ENCODE measurements around the gene MTA2. TPM values are rescaled to one million over a fixed set of nuclear protein-coding genes. Genes with fewer than 3 reads are reported as not detected.
A peak's percentile ranks its signal among the peaks of the same experiment; 100 is the strongest.

The MTA2 gene
- total RNA-seq, 1 donor from 2014 or later = 157 TPM

DNA sequence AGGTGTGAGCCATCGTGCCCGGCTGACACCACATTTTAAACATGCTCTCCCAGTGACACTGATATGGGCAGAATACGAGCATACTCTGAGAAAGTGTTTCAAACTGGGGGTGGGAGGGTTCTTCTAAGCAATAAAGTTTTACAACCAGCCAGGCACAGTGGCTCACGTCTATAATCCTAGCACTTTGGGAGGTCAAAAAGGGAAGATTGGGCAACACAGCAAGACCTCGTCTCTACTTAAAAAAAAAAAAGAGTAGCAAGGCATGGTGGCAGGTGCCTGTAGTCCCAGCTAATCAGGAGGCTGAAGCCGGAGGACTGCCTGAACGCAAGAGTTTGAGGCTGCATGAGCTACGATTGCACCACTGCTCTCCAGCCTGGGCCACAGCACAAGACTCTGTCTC is 42.6 kb upstream of the MTA2 start:
- Mint-ChIP-seq H3K27ac (ENCODE audit: unreplicated experiment) (peak overlapping the region; percentile 57), H3K27me3 (ENCODE audit: unreplicated experiment) (peaks cover 17% of the 10 kb centered on the region), H3K9me3 (ENCODE audit: unreplicated experiment) (no peaks in the 10 kb centered on the region), H3K36me3 (ENCODE audit: low read depth, unreplicated experiment) (peaks cover 35% of the 10 kb centered on the region), H3K4me1 (ENCODE audit: unreplicated experiment) (peaks cover 24% of the 10 kb centered on the region), H3K4me3 (ENCODE audit: unreplicated experiment) (peak overlapping the region; percentile 47)
- TF ChIP-seq, protein P1, sequence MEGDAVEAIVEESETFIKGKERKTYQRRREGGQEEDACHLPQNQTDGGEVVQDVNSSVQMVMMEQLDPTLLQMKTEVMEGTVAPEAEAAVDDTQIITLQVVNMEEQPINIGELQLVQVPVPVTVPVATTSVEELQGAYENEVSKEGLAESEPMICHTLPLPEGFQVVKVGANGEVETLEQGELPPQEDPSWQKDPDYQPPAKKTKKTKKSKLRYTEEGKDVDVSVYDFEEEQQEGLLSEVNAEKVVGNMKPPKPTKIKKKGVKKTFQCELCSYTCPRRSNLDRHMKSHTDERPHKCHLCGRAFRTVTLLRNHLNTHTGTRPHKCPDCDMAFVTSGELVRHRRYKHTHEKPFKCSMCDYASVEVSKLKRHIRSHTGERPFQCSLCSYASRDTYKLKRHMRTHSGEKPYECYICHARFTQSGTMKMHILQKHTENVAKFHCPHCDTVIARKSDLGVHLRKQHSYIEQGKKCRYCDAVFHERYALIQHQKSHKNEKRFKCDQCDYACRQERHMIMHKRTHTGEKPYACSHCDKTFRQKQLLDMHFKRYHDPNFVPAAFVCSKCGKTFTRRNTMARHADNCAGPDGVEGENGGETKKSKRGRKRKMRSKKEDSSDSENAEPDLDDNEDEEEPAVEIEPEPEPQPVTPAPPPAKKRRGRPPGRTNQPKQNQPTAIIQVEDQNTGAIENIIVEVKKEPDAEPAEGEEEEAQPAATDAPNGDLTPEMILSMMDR (IDR thresholded peaks at IDR 0.05; ENCODE audit: unreplicated experiment) = no peak
- DNase-seq (ENCODE audit: low spot score) = no peak

DNA sequence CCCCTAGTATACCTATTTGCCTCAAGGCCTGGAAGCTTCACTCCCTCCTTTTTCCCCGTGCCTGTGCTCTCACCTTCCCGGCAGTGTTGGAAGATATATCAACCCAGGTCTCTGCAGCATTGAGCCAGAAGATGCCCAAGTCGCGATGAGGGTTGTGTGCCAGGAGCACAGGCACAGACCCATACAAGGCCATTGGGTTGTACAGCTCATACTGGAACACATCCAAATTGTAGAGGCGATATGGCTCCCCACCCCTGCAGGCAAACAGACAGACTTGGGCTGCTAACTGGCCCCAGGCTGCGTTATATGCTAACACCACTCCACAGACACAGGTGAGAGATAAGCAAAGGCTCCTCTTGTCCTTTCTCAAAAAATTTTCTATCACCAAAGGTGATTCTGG is 30.8 kb upstream of the MTA2 start:
- Mint-ChIP-seq H3K27ac (ENCODE audit: unreplicated experiment) (peak overlapping the region; percentile 78), H3K36me3 (ENCODE audit: low read depth, unreplicated experiment) (peaks cover 69% of the 10 kb centered on the region), H3K4me3 (ENCODE audit: unreplicated experiment) (peak overlapping the region; percentile 73), H3K27me3 (ENCODE audit: unreplicated experiment) (peaks cover 10% of the 10 kb centered on the region), H3K4me1 (ENCODE audit: unreplicated experiment) (no peaks in the 10 kb centered on the region), H3K9me3 (ENCODE audit: unreplicated experiment) (no peaks in the 10 kb centered on the region)
- TF ChIP-seq, protein P1 (IDR thresholded peaks at IDR 0.05; ENCODE audit: unreplicated experiment) = no peak
- no peak for DNase-seq (ENCODE audit: low spot score)

DNA sequence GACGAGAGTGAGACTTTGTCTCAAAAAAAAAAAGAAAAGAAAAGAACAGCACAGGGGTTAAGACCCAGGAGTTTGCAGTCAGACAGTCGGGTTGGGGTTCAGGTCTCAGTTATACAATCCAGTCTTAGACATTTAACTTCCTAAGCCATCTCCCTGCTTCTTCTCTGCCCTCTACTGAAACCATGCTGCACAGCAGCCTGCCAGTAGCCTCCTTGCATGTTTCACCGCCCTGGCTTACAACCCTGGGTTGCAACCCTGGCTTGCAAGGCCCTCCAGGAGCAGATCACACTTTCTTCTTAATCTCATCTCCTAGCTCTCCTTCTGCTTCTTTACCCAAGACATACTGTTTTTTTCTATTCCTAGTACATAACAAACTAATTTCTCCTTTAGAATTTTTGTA is 26.0 kb upstream of the MTA2 start:
- Mint-ChIP-seq H3K27ac (ENCODE audit: unreplicated experiment) (no peak overlapping the region), H3K4me1 (ENCODE audit: unreplicated experiment) (peaks cover 32% of the 10 kb centered on the region), H3K4me3 (ENCODE audit: unreplicated experiment) (peak overlapping the region; percentile 47), H3K36me3 (ENCODE audit: low read depth, unreplicated experiment) (peaks cover 66% of the 10 kb centered on the region), H3K9me3 (ENCODE audit: unreplicated experiment) (no peaks in the 10 kb centered on the region), H3K27me3 (ENCODE audit: unreplicated experiment) (peaks cover 16% of the 10 kb centered on the region)
- TF ChIP-seq, protein P1 (IDR thresholded peaks at IDR 0.05; ENCODE audit: unreplicated experiment) = no peak
- DNase-seq (ENCODE audit: low spot score) = no peak

GRCh38 chr11:62622476-62623089 is 20.9 kb upstream of the MTA2 start:
- no peak for DNase-seq (ENCODE audit: low spot score)
- TF ChIP-seq, protein P1 (IDR thresholded peaks at IDR 0.05; ENCODE audit: unreplicated experiment) = no peak
- peak overlapping the region; percentile 91 for H3K4me3 Mint-ChIP-seq (ENCODE audit: unreplicated experiment)
- peak overlapping the region; percentile 100 for H3K27ac Mint-ChIP-seq (ENCODE audit: unreplicated experiment)
- peaks cover 50% of the 10 kb centered on the region for H3K4me1 Mint-ChIP-seq (ENCODE audit: unreplicated experiment)
- H3K27me3 Mint-ChIP-seq (ENCODE audit: unreplicated experiment) = peaks cover 15% of the 10 kb centered on the region
- H3K9me3 Mint-ChIP-seq (ENCODE audit: unreplicated experiment) = no peaks in the 10 kb centered on the region
- H3K36me3 Mint-ChIP-seq (ENCODE audit: low read depth, unreplicated experiment) = peaks cover 37% of the 10 kb centered on the region

- Mint-ChIP-seq H3K27ac (ENCODE audit: unreplicated experiment) (peak within 1 kb of the TSS; percentile 100), H3K9me3 (ENCODE audit: unreplicated experiment) (no peaks in the 10 kb centered on the region), H3K4me1 (ENCODE audit: unreplicated experiment) (peaks cover 46% of the 10 kb centered on the region), H3K4me3 (ENCODE audit: unreplicated experiment) (peak within 1 kb of the TSS; percentile 93), H3K27me3 (ENCODE audit: unreplicated experiment) (peaks cover 15% of the 10 kb centered on the region), H3K36me3 (ENCODE audit: low read depth, unreplicated experiment) (peaks cover 31% of the 10 kb centered on the region)
- peak; percentile 93 for DNase-seq (ENCODE audit: low spot score)
- TF ChIP-seq, protein P1 (IDR thresholded peaks at IDR 0.05; ENCODE audit: unreplicated experiment) = no peak
Measured at GRCh38 chr11:62621567-62622470, 20.2 kb upstream of the MTA2 start, which contains the start of gene B3GAT3. Gene B3GAT3, minus strand, starts transcription at chr11:62621986. Its CDS starts 39 bp downstream, at chr11:62621947.

All from endothelial cell (in vitro differentiated cells).